HEK293 (cell line): Measurements from ENCODE around the gene HMX1.

ENCODE experiments used
- CTCF ChIA-PET: fragments of 350-600 bp; formaldehyde crosslinking; extraction: SDS; loops from one replicate; lab custom pipeline; 2021; ENCODE audit warnings: antibody characterized with exemption; lab: Yijun Ruan, JAX
- POLR2A ChIA-PET: fragments of 300-600 bp; formaldehyde crosslinking; extraction: SDS; loops from one replicate; lab custom pipeline; 2020; ENCODE audit warnings: antibody characterized with exemption, inconsistent platforms; lab: Yijun Ruan, JAX
- H3K27ac ChIP-seq: fragments of 200-500 bp; sonication (Bioruptor generic); 2 replicates; pipeline ENCODE4 v1.5.1; 2014; ENCODE audit warnings: low read depth, low read length, control low read depth, inconsistent platforms; ENCODE audit errors: extremely low read depth
- H3K36me3 ChIP-seq, 2 experiments: fragments of 200-500 bp in 1 of 2; sonication (Bioruptor generic) in 1 of 2; 1 replicate in 1 of 2; 2 replicates in 1 of 2; pipeline ENCODE4 v1.5.1; 2014 to 2017; ENCODE audit warnings: inconsistent platforms in 2 of 2, low read length in 2 of 2; ENCODE audit not compliant: control insufficient read depth in 2 of 2, insufficient read depth in 1 of 2
- H3K4me1 ChIP-seq: fragments of 200-500 bp; sonication (Bioruptor generic); 2 replicates; pipeline ENCODE4 v1.5.1; 2014; ENCODE audit warnings: mild to moderate bottlenecking, low read length, inconsistent platforms; ENCODE audit not compliant: control insufficient read depth, insufficient read depth
- H3K4me3 ChIP-seq: 2 replicates; pipeline ENCODE4 v1.5.1; 2011; ENCODE audit warnings: low read depth, mild to moderate bottlenecking, control low read depth, low read length, moderate library complexity
- H3K9me3 ChIP-seq: fragments of 200-500 bp; sonication (Bioruptor generic); 2 replicates; pipeline ENCODE4 v1.5.1; 2014; ENCODE audit warnings: low read depth, low read length, inconsistent platforms; ENCODE audit not compliant: control insufficient read depth, insufficient read depth
- KLF1 ChIP-seq: fragments of 450-650 bp; formaldehyde crosslinking; IDR thresholded peaks from 2 replicates; pipeline ENCODE4 v1.5.1; 2016; ENCODE audit warnings: missing biosample characterization, missing genetic modification characterization
- KLF16 ChIP-seq: fragments of 450-650 bp; formaldehyde crosslinking; IDR thresholded peaks from 2 replicates; pipeline ENCODE4 v1.5.1; 2017; ENCODE audit warnings: missing biosample characterization, missing genetic modification characterization
- MEIS1 ChIP-seq: sonication (generic); formaldehyde crosslinking; IDR thresholded peaks from 2 replicates; pipeline ENCODE4 v1.8.1; 2022; ENCODE audit warnings: missing genetic modification reagents, mild to moderate bottlenecking, borderline replicate concordance
- PATZ1 ChIP-seq: fragments of 450-650 bp; formaldehyde crosslinking; IDR thresholded peaks from 2 replicates; pipeline ENCODE4 v1.5.1; 2016; ENCODE audit warnings: missing biosample characterization, missing genetic modification characterization
- ZBTB7A ChIP-seq: fragments of 450-650 bp; formaldehyde crosslinking; IDR thresholded peaks from 2 replicates; pipeline ENCODE4 v1.5.1; 2016; ENCODE audit warnings: low read depth, missing biosample characterization, missing genetic modification characterization
- ZNF132 ChIP-seq: fragments of 450-650 bp; formaldehyde crosslinking; IDR thresholded peaks from 2 replicates; pipeline ENCODE4 v1.5.1; 2017; ENCODE audit warnings: missing biosample characterization, missing genetic modification characterization, borderline replicate concordance
- ZNF23 ChIP-seq: fragments of 450-650 bp; formaldehyde crosslinking; IDR thresholded peaks from 2 replicates; pipeline ENCODE4 v1.5.1; 2016; ENCODE audit warnings: missing biosample characterization, missing genetic modification characterization, borderline replicate concordance
- ZNF239 ChIP-seq: fragments of 450-650 bp; formaldehyde crosslinking; IDR thresholded peaks from 2 replicates; pipeline ENCODE4 v1.5.1; 2016; ENCODE audit warnings: missing biosample characterization, missing genetic modification characterization
- ZNF266 ChIP-seq: fragments of 450-650 bp; formaldehyde crosslinking; IDR thresholded peaks from 2 replicates; pipeline ENCODE4 v1.5.1; 2016; ENCODE audit warnings: missing biosample characterization, missing genetic modification characterization, low read depth
- ZNF366 ChIP-seq: fragments of 450-650 bp; formaldehyde crosslinking; conservative IDR thresholded peaks from 2 replicates; pipeline ENCODE4 v1.5.1; 2016; ENCODE audit warnings: missing biosample characterization, missing genetic modification characterization
- ZNF664 ChIP-seq: fragments of 450-650 bp; formaldehyde crosslinking; IDR thresholded peaks from 2 replicates; pipeline ENCODE4 v1.5.1; 2016; ENCODE audit warnings: missing biosample characterization, missing genetic modification characterization
- ZNF670 ChIP-seq: fragments of 450-650 bp; formaldehyde crosslinking; IDR thresholded peaks from 2 replicates; pipeline ENCODE4 v1.5.1; 2016; ENCODE audit warnings: missing biosample characterization, missing genetic modification characterization, low read depth
- ZNF707 ChIP-seq: fragments of 450-650 bp; formaldehyde crosslinking; IDR thresholded peaks from 2 replicates; pipeline ENCODE4 v1.5.1; 2016; ENCODE audit warnings: missing biosample characterization, missing genetic modification characterization
- ZNF777 ChIP-seq: fragments of 450-650 bp; formaldehyde crosslinking; IDR thresholded peaks from 2 replicates; pipeline ENCODE4 v1.5.1; 2017; ENCODE audit warnings: missing biosample characterization, missing genetic modification characterization, borderline replicate concordance
- TF ChIP-seq, protein P1 (sequence below): fragments of 450-650 bp; formaldehyde crosslinking; IDR thresholded peaks from 2 replicates; pipeline ENCODE4 v1.5.1; 2016; ENCODE audit warnings: missing biosample characterization, missing genetic modification characterization
- TF ChIP-seq, protein P2 (sequence below): fragments of 450-650 bp; IDR thresholded peaks from 2 replicates; pipeline ENCODE4 v1.5.1; 2018; ENCODE audit warnings: missing biosample characterization, mild to moderate bottlenecking, missing genetic modification characterization
- TF ChIP-seq, protein P3 (sequence below): fragments of 450-650 bp; formaldehyde crosslinking; IDR thresholded peaks from 2 replicates; pipeline ENCODE4 v1.5.1; 2016; ENCODE audit warnings: missing biosample characterization, missing genetic modification characterization

HMX1 gene

DNA sequence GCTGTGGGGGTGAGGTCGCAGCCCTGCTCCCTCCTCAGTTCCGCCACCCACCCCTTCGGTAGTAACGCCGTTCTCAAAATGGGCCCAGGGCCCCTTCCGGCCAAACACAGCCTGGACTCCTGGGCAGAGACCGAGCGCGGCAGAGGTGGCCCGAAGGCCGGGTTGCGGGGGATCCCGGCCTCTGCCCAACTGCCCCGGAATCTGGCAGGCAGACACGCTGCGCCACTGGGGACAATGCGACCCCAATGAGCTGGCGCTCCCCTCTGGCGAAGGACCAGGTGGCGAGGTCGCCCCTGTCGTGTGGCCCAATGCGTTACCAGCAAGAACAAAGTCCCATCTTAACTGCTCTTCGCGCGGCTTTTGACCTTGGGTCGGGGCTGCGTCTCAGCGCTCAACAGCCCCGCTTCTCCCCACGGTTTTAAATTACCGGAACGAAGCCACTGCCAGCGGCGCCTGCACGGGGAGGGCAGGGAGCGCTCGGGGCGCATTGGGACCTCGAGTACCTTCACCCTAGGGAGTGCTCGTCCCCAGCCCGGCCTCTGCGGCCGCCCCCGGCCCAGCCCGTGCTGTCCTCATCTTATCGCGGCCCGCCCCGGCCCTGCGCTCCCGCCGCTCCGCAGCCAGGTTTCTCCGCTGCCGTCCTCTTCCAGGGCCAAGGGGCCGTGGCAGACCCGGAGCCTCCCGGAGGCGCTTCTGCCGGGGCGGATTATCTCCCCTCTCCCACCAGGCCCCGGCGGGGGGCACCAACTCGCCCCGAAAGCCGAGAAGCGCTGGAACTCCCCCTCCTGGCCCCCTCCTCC, 22.2 kb upstream of the HMX1 start (continued):
- no peak for TF ChIP-seq ZNF266 (tag by site-specific recombination)
- no peak for TF ChIP-seq ZNF707 (tag by site-specific recombination)
- TF ChIP-seq ZNF366 (tag by site-specific recombination): no peak
- no peak for TF ChIP-seq ZNF239 (tag by site-specific recombination)
- TF ChIP-seq, protein P1, sequence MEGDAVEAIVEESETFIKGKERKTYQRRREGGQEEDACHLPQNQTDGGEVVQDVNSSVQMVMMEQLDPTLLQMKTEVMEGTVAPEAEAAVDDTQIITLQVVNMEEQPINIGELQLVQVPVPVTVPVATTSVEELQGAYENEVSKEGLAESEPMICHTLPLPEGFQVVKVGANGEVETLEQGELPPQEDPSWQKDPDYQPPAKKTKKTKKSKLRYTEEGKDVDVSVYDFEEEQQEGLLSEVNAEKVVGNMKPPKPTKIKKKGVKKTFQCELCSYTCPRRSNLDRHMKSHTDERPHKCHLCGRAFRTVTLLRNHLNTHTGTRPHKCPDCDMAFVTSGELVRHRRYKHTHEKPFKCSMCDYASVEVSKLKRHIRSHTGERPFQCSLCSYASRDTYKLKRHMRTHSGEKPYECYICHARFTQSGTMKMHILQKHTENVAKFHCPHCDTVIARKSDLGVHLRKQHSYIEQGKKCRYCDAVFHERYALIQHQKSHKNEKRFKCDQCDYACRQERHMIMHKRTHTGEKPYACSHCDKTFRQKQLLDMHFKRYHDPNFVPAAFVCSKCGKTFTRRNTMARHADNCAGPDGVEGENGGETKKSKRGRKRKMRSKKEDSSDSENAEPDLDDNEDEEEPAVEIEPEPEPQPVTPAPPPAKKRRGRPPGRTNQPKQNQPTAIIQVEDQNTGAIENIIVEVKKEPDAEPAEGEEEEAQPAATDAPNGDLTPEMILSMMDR (tag by site-specific recombination): no peak
- no peak for TF ChIP-seq ZBTB7A (tag by site-specific recombination)
- TF ChIP-seq PATZ1 (tag by site-specific recombination): no peak

GRCh38 chr4:8893227-8893623, 21.6 kb upstream of the HMX1 start:
- H3K4me3 ChIP-seq: no peak overlapping the region
- ChIA-PET CTCF (no interaction called here), POLR2A (no interaction called here)
- H3K36me3 ChIP-seq: no peaks in the 10 kb centered on the region
- no peak overlapping the region for H3K27ac ChIP-seq
- no peaks in the 10 kb centered on the region for H3K9me3 ChIP-seq
- TF ChIP-seq, protein P2, sequence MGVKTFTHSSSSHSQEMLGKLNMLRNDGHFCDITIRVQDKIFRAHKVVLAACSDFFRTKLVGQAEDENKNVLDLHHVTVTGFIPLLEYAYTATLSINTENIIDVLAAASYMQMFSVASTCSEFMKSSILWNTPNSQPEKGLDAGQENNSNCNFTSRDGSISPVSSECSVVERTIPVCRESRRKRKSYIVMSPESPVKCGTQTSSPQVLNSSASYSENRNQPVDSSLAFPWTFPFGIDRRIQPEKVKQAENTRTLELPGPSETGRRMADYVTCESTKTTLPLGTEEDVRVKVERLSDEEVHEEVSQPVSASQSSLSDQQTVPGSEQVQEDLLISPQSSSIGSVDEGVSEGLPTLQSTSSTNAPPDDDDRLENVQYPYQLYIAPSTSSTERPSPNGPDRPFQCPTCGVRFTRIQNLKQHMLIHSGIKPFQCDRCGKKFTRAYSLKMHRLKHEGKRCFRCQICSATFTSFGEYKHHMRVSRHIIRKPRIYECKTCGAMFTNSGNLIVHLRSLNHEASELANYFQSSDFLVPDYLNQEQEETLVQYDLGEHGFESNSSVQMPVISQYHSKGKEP: no peak
- no peak for TF ChIP-seq KLF16 (tag by site-specific recombination)
- no peak for TF ChIP-seq ZNF23
- TF ChIP-seq ZNF132 (tag by site-specific recombination): no peak
- TF ChIP-seq, protein P3, sequence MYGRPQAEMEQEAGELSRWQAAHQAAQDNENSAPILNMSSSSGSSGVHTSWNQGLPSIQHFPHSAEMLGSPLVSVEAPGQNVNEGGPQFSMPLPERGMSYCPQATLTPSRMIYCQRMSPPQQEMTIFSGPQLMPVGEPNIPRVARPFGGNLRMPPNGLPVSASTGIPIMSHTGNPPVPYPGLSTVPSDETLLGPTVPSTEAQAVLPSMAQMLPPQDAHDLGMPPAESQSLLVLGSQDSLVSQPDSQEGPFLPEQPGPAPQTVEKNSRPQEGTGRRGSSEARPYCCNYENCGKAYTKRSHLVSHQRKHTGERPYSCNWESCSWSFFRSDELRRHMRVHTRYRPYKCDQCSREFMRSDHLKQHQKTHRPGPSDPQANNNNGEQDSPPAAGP: no peak
- TF ChIP-seq ZNF777 (tag by site-specific recombination): no peak
- TF ChIP-seq ZNF366 (tag by site-specific recombination): no peak
- TF ChIP-seq ZNF670 (tag by site-specific recombination): no peak
- TF ChIP-seq ZNF664 (tag by site-specific recombination): no peak
- H3K4me1 ChIP-seq: no peaks in the 10 kb centered on the region

- POLR2A ChIA-PET: no interaction called here
Measured at GRCh38 chr4:8892556-8893226, 21.1 kb upstream of the HMX1 start.

More at GRCh38 chr4:8892556-8893226, 21.1 kb upstream of the HMX1 start:
- Histone ChIP-seq H3K36me3 (no peaks in the 10 kb centered on the region), H3K9me3 (no peaks in the 10 kb centered on the region), H3K27ac (no peak overlapping the region), H3K4me3 (no peak overlapping the region), H3K4me1 (no peaks in the 10 kb centered on the region)
- TF ChIP-seq KLF1 (tag by site-specific recombination): no peak
- no peak for TF ChIP-seq MEIS1 (CRISPR knock-in tag)
- CTCF ChIA-PET: no interaction called here
